GM19351 (cell line): ENCODE results near the gene TLCD5.
A peak's percentile ranks its signal among the peaks of the same experiment; 100 is the strongest.

ENCODE experiments used
- ATAC-seq: cut with Tn5 transposase; IDR thresholded peaks from one replicate; pipeline ENCODE4 v1.9.1; 2021; ENCODE audit warnings: mild to moderate bottlenecking, moderate library complexity; ENCODE audit not compliant: unreplicated experiment

The TLCD5 gene

DNA sequence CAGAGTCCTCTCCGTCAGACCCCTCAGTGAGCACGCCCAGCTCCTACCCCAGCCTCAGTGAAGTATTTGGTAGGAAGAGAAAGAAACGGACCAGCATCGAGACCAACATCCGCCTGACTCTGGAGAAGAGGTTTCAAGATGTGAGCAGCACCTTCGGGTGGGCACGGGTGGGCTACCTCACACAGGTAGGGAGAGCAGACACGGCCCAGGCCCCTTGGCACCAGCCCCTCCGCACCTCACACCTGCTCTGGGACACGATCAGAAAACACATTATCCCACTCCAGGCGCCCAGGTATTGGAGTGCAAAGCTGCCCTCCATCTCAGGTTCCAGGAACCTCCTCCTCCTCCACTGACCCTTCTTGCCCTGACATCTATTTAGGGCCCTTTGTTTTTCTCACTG lies 17.6 kb upstream of the TLCD5 start:
- no peak for ATAC-seq

DNA sequence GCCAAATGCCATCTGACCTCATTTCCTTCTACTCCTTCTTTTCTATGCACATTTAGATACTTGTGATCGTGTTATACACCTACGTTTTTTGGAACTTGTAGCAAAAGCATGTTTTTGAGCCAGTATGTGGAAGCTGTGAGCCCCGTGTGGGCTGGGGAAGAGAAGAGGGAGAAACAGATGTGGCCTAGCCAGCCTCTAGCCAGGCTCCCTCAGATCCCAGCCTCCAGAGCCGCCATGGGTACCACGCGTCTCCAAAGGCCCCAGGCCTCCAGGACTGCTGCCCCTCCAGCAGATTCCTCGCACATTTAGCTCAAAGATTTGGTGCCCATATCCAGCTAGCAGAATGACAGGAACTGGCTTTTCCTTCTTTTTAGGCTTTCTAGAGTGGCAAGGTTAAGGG lies 17.0 kb upstream of the TLCD5 start:
- ATAC-seq, result no peak

DNA sequence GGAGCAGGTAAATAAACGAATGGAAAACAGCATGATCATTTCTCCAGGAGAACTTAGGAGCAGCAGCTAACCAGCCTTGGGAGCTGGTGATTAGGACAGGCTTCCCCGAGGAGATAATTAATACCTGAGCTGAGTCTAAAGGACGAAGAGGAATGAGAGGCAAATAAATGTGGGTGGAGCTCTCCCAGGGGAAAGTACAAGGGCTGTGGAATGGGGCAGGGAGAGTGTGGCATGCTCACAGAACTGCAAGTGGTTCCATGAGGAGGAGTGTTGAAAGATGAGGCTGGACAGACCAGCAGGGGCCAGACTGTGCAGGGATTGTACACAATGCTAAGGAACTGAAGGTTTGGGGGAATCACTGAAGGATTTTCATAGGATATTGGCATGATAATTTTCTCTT lies 14.2 kb upstream of the TLCD5 start:
- no peak for ATAC-seq

DNA sequence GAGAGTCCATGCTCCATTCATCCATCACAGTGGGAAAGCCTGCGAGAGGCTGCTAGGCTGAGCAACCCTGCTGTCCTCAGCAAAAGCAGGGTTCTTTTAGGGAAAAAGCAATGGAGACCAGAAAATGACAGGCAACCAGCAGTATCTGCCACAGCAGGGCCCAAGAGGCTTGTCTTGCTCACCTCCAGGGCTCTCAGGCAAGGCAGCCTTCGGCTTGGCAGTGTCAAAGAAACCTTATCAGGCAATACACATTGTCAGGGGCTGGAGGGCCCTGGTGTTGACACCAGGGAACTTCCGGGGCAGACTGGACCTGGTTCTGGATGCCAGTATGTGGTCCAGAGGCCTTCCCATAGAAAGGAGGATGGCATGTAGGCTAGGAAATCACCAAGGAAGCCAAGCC lies 10.2 kb upstream of the TLCD5 start:
- ATAC-seq, result no peak

DNA sequence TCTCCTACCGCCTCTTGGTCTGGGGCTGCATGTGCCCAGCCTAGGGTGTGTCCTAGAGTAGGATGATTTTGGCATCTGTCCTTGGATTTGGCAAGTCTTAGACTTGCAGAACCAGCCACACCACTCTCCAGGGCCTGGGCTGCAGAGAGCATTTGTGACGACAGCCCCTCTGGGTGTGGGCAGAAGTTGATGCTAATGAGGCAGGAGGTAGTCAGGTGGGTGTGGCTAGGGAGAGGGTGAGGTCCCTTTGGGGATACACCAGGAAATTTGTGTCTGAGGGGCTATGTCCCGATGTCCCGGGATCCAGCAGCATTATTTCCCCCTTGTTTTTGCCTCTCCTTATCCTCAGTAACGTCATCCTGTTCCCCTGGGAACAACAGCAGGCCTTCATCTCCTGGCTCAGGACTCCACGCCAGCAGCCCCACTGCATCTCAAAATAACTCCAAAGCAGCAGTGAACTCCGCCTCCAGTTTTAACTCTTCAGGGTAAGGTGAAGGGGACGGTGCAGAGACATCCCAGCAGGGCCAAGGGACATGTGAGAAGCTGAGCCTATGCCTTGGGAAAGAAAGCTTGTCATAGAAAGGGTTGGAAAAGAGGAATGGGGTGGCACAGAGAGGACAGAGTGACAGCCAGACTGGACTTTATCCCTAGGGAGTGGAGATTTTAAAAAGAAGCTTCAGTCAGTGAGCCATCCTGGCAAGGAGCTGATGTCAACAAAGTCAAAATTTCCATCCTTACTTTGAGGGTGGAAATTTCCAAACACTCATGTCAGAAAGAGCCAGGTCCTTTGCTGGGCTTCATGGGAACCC lies 8.0 kb upstream of the TLCD5 start:
- no peak for ATAC-seq

DNA sequence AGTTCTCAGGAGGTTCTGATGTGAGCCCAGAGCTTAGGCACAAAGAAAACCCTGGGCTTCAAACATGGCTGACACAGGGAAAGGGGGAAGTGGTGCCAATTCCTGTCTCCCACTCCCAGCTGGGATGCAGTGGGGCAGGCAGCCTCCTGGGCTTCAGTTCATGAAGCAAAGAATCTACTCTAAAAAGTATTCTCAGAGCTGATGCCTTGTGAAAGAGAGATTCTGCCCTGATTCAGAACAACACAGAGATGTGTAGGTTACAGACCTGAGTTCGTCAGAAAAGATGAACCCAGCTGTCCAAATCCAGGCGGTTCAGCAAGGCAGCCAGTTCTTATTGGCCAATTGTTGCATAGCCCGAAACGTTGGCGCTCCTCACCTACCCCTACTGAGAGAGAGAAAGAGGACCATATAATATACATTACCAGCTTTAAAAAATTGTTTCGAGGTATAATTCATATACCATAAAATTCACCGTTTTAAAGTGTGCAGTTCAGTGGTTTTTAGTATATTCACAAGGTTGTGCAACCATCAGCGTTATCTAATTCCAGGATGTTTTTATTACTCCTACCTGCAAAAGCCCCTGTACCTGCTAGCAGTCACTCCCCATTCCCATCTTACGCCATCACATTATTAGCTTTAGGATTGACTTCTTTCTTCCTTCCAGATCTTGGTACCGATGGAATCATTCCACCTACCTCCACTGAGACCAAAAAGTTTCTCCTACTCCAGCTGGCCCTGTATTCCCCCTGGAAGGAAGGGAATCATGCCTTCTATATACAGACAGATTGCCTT lies 7.2 kb upstream of the TLCD5 start:
- no peak for ATAC-seq

DNA sequence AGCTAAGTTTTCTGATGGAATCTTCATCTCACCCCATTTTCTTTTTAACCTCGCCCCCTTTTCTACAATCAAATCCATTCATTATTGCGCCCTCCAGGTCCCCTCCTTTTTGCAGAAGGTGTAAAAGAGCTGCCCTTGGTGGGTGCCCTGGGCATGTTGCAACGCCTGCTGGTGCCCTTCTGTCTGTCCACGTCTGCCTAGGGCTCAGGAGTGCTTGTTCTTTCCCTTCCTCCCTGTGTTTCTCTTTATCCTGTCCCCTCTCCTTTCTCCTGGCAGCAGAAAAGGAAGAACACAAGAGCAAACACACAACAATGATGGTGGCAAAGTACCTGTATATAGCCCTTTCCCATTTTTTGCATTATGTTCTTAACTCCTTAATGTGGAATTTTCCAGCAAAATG lies 6.2 kb upstream of the TLCD5 start:
- no peak for ATAC-seq

DNA sequence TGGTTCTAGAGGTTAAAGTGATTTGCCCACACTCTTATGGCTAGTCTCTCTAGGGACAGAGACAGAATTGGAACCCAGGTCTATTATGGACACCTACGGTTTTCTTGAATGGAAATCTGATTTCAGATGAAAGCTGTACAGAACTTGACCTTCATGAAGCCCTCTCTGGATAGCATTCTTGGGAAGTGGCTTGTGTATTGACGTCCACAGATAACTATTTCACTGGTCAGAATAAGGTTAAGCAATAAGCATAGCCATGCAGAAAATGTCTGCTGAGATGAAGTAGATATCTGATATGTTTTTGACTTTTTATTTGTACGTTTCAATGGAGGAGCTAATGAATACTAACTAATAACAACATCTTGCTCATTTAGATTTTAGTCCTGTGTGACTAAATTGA lies 1.1 kb downstream of the TLCD5 start:
- no peak for ATAC-seq

DNA sequence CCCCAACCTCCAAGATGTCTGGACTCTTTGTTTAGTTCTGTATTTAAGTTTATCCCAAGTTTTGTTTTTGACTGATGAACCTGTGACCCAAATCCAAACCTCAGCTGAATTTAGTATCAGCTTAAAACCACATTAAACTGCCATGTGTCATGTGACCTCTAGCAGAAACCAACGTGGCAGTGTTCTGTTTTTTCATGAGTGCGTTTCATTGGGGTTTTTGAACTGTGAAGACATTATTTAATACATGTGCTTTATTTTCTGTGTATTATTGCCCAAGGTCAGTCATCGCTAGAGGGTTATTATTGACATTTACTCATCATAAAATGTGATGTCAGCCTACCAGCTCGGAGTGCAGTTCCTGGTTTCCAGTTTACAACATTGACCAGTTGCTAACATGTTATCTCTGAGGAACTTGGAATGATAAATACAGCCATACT lies 1.8 kb downstream of the TLCD5 start:
- no peak for ATAC-seq

DNA sequence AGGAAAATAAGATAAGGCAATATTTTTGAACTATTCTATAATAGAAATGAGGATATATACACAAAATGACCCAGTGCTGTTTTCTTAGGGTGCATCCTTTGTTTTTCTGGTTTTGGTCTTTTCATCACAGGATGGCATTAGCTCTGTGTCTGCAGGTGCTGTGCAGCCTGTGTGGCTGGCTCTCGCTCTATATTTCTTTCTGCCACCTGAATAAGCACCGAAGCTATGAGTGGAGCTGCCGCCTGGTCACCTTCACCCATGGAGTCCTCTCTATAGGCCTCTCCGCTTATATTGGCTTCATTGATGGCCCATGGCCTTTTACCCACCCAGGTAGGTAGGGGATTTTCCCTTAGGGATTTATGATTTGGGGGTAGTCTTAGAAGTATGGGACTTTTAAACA lies 2.2 kb downstream of the TLCD5 start:
- ATAC-seq, result no peak

DNA sequence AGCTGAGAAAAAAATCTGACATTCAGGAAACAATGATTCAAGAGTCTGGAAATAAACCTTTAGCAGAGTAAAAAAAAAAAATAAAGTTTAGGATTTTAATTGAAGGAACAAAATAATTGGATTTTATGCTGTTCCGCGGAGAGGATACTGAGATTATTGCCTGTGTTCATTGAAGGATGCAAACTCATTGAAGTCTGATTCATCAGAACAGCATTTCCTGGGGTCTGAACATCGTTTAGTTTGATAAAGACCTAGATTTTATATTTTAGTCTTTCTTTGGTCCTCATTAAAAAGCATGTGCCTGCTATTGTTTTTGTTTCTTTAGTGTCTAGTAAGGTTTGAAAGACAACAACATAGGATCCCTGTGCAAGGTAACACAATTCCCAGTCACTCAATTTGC lies 4.5 kb downstream of the TLCD5 start:
- no peak for ATAC-seq

DNA sequence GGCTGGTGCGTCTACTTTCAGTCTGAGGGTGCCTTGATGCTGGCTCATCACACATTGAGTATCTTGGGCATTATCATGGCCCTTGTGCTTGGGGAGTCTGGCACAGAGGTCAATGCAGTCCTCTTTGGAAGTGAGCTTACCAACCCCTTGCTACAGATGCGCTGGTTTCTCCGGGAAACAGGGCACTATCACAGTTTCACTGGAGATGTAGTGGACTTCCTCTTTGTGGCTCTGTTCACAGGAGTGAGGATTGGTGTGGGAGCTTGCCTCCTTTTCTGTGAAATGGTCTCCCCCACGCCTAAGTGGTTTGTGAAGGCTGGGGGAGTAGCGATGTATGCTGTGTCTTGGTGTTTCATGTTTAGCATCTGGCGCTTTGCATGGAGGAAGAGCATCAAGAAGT lies 4.9 kb downstream of the TLCD5 start:
- ATAC-seq, result no peak

DNA sequence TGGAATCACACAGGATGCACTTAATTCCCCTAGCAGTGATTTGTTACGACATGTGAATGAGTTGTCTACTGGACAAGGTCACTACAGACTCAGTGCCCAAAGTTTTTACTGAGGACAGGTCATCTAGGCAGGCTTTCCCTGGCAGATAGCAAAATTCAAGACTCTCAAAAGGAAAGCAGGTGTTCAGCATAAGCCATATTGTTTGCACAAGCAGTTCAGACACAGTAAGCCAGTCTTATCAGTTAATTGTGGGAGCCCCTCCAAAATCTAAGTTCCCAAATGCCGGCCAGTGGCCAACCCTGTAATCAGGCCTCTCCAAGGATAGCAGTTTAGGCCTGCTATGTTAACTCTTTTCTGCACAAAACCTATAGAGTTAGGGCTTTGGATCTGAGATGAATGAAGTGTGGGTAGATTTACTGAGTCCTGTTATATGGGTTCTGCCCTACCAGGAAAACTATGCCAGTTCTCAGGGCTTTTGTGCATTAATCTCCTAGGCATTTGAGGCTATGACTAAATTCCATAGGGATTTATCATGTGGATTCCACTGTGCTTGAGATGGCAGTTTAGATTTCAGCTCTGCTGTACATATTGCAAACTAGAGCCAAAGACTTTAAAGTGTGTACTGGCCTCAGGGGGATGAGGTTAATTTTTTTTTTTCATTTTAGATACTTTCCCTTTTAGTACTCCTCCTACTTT lies 6.3 kb downstream of the TLCD5 start:
- no peak for ATAC-seq

DNA sequence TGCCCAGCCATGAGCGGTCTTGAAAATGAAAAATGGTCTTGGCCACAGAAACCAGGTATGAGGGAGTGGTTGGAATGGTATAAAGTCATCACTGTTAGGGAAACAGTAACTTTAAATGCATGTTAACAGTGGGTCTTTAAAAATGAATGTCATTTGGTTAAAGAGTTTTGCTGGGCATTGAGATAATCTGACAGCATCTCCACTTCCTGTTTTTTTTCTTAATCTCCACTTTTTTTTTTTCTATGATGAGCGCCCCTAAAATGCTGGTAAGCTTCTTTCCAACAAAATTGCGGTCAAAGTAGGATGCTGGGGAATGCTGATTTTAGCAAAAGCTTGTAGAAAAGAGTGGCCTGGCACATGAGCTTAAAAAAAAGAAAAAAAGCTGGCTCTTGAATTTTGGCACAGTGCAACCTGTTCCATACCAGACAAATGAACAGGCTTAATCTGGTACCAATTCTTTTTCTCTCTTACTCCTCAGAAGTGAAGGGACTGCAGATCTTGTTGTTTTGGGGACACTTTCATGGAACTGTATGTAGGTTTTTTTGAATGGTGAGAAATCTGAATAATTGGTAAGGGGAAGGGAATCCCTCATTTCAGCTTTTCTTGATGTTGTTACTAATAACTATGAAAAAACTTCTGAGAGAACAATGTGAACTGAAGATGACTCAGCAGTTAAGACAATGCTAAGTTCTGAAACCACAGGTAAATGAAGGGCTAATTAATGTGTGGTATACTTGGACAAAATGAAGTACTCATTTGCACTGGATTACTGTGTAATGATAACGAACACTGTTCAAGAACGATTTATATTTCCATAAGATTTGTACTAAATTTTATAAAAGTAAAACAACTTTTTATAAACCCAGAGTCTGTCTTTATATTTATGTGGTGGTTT lies 8.0 kb downstream of the TLCD5 start:
- no peak for ATAC-seq

DNA sequence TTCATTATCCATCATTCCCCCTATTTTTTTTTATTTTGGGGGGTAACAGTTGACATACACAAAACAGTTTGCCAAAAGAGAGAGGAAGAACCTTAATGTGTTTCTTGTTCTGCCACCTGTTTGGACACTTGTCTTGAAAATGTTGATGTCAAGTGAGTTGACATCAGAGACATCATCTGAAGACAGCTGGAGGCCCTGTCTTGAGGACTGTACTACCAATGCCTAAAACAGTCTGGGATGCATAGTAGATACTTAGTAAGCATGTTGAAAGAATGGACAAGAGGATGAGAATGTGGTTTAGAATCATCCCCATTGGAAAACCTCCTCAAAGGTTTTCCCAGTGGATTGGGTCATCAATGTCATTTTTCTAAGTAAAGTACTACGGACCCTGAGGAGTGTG lies 8.7 kb downstream of the TLCD5 start:
- no peak for ATAC-seq

DNA sequence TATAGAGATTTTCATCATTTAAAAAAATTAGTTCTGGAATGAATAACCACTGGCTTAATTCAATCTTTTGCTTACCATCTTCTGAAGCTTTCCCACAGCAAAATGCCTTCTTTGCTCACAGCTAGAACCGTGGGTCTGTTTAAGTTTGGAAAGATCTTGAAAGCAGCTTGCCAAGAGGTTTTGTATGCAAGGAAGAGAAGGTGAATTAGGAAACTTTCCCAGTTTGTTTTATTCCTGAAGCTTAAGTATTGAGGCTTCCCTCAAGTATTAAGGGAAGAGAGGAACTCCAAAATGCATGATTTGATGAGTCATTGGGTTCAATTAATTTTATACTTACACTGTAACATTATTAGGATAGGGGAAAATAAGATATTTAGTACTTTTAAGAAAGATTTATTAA lies 9.2 kb downstream of the TLCD5 start:
- ATAC-seq, result no peak

DNA sequence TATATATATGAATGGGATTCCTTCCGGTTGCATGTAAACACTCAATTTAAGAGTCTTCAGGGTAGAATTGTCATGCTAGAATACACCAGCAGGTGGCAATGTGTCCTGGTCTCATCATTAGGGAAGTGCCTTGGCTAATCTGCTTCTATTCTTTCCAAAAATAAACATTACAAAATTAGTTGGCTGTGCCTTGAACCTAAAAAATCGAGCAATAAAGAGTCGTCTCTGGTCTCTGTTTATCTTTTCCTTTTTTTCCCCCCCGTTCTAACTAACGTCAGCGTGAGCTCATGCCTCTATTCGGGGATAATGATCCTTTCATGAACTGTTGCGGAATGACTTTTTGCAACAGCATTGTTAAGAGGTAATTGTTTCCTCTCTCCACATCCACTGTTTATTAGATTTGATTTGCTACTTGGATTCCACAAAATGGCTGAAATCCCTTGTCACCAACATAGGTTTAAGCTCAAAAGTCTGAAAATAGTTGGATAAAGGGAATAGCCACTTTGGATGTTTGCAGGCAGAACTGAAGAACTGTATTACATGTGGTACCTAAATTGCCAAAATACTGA lies 9.9 kb downstream of the TLCD5 start:
- ATAC-seq, result no peak

DNA sequence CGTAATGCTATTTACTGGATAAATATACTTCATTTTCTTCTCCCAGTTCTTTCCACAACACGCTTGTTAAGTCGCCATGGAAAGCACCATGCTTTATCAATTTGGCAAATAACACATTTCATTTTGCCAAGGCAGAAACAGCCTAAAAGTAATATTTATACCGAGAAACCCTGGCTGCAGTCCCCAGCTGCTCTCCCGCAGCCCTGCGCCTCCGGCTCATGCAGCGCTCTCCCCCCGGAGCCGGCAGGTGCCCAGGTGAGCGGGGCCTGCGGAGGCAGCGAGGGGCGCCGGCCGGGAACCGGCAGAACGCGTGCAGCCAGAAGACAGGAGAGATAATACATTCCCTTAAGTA lies 10.4 kb downstream of the TLCD5 start:
- peak; percentile 24 for ATAC-seq

DNA sequence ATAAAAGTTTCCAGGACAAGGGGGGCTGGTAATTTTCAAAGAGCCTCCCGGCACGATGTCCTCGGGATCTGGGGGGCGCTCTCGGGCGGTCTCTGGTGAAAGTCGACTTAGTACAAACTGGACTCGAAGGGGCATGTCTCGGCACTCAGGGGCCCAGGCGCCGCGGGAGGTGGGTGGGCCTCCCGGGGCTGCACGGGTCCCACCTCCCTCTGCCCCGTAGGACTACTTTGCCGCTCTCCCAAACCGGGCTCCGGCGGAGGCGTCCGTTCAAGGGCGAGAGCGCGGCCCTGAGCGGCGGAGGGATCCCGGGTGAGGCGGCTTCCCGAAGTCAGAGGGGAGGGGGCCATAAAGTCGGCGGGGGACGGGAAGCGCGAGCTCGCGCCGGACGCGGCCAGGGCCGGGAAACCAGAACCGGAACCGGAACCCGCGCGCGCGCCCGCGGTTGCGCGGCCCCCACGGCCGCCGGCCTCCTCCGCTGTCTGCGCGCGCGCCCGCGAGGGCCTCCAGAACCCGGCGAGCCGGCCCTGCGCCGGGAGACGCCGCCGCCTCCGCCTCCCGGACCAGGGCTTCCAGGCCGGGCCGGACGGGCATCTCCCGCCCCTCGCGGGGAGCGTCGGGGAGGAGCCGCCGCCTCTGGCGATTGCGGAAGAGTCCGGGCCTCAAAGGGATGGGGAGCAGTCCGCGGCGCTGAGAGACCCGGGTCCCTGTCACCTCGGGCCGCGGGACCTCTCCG lies 11.0 kb downstream of the TLCD5 start, which contains the start of gene ARHGEF12:
ARHGEF12 (plus strand) TSS at position 506 of the 733 bp plus-strand sequence. CDS start 831 bp downstream, outside the sequence.
- peak; percentile 51 for ATAC-seq
